NCI-H2107 (cell line): ENCODE results near the gene MRPL21.

Source experiments
- DNase-seq: peaks from one replicate; lab custom pipeline; 2025; lab: John Stamatoyannopoulos, UW

MRPL21 gene

GRCh38 chr11:68935066-68935465 lies 31.4 kb upstream of the MRPL21 start:
- DNase-seq = no peak

- no peak for DNase-seq
Observed at GRCh38 chr11:68934666-68935065, 31.0 kb upstream of the MRPL21 start.

GRCh38 chr11:68934321-68934645 lies 30.7 kb upstream of the MRPL21 start:
- no peak for DNase-seq

GRCh38 chr11:68933605-68934320 lies 30.1 kb upstream of the MRPL21 start:
- no peak for DNase-seq

GRCh38 chr11:68932933-68933577 lies 29.4 kb upstream of the MRPL21 start:
- DNase-seq = no peak

GRCh38 chr11:68932358-68932757 lies 28.7 kb upstream of the MRPL21 start:
- DNase-seq = no peak

GRCh38 chr11:68931911-68932310 lies 28.3 kb upstream of the MRPL21 start:
- DNase-seq = no peak

- DNase-seq = no peak
Observed at GRCh38 chr11:68930991-68931855, 27.6 kb upstream of the MRPL21 start.

- DNase-seq = no peak
Observed at GRCh38 chr11:68929706-68930570, 26.3 kb upstream of the MRPL21 start.

- DNase-seq = no peak
Observed at GRCh38 chr11:68929135-68929534, 25.5 kb upstream of the MRPL21 start.

- no peak for DNase-seq
Observed at GRCh38 chr11:68928136-68928880, 24.7 kb upstream of the MRPL21 start.

- DNase-seq = no peak
Observed at GRCh38 chr11:68927280-68928135, 23.9 kb upstream of the MRPL21 start.

- no peak for DNase-seq
Observed at GRCh38 chr11:68925611-68926010, 22.0 kb upstream of the MRPL21 start.

GRCh38 chr11:68924073-68924925 lies 20.7 kb upstream of the MRPL21 start:
- DNase-seq = no peak

- DNase-seq = no peak
Observed at GRCh38 chr11:68923614-68924013, 20.0 kb upstream of the MRPL21 start.

GRCh38 chr11:68916439-68916838 lies 12.8 kb upstream of the MRPL21 start:
- DNase-seq = no peak

GRCh38 chr11:68914761-68915160 lies 11.1 kb upstream of the MRPL21 start:
- no peak for DNase-seq

- DNase-seq = no peak
Observed at GRCh38 chr11:68913188-68913587, 9.6 kb upstream of the MRPL21 start.

GRCh38 chr11:68912254-68912653 lies 8.6 kb upstream of the MRPL21 start:
- no peak for DNase-seq
